Prostate gland (tissue), 2 donors: Measurements from ENCODE around the gene ALDH4A1.

Source experiments
- CTCF ChIP-seq, 4 experiments: fragments of 200-600 bp in 2 of 4; fragments of 450-650 bp in 2 of 4; sonication (generic) in 2 of 4; IDR thresholded peaks; 1 replicate in 3 of 4; 2 replicates in 1 of 4; pipeline ENCODE4 v1.5.1; 2016 to 2019; ENCODE audit warnings: antibody characterized with exemption in 4 of 4, mild to moderate bottlenecking in 2 of 4, moderate library complexity in 2 of 4
- POLR2A ChIP-seq: fragments of 450-650 bp; IDR thresholded peaks from one replicate; pipeline ENCODE4 v1.6.1; 2016; ENCODE audit warnings: antibody characterized with exemption, mild to moderate bottlenecking
- POLR2AphosphoS5 ChIP-seq: sonication (generic); formaldehyde crosslinking; IDR thresholded peaks from one replicate; pipeline ENCODE4 v1.6.1; 2017; ENCODE audit warnings: antibody characterized with exemption

- TF ChIP-seq CTCF (IDR thresholded peaks at IDR 0.05) (no peak), POLR2AphosphoS5 (no peak), POLR2A (no peak)
Measured at GRCh38 chr1:18872071-18872611, 30.2 kb downstream of the ALDH4A1 start.
